Measurements from ENCODE around the gene DUSP10. TPM values are rescaled to one million over a fixed set of nuclear protein-coding genes. Genes with fewer than 3 reads are reported as not detected.
A peak's percentile ranks its signal among the peaks of the same experiment; 100 is the strongest.

DUSP10 gene
- total RNA-seq, 1 donor from 2014 or later, result 19.6 TPM

DNA sequence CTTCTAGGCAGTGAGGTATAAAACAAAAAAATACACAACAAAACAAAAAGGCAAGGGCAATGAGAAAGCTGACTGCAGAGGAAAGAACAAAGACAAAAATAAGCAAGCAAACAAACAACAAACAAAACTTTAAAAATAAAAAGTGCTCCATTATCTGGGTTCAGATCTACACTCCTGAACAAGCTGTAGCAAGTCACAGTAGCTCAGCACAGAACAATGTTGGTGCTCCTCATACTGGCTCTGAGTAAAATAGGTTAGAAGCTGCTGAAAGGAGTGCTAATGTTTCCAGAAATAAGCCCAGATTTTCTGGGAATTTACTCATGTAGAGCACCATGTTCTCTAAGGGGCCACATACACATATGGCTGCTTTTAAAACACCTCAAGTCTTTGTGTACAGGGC lies 16.6 kb upstream of the DUSP10 start:
- no peaks in the 10 kb centered on the region for H3K27me3 Mint-ChIP-seq
- peaks cover 5% of the 10 kb centered on the region for H3K9me3 Mint-ChIP-seq
- no peak overlapping the region for H3K4me3 Mint-ChIP-seq
- DNase-seq (ENCODE audit: extremely low spot score, unreplicated experiment), result no peak
- TF ChIP-seq, protein P1, sequence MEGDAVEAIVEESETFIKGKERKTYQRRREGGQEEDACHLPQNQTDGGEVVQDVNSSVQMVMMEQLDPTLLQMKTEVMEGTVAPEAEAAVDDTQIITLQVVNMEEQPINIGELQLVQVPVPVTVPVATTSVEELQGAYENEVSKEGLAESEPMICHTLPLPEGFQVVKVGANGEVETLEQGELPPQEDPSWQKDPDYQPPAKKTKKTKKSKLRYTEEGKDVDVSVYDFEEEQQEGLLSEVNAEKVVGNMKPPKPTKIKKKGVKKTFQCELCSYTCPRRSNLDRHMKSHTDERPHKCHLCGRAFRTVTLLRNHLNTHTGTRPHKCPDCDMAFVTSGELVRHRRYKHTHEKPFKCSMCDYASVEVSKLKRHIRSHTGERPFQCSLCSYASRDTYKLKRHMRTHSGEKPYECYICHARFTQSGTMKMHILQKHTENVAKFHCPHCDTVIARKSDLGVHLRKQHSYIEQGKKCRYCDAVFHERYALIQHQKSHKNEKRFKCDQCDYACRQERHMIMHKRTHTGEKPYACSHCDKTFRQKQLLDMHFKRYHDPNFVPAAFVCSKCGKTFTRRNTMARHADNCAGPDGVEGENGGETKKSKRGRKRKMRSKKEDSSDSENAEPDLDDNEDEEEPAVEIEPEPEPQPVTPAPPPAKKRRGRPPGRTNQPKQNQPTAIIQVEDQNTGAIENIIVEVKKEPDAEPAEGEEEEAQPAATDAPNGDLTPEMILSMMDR (conservative IDR thresholded peaks at IDR 0.05), result no peak
- H3K4me1 Mint-ChIP-seq (ENCODE audit: unreplicated experiment), result peaks cover 12% of the 10 kb centered on the region
- no peak overlapping the region for H3K27ac Mint-ChIP-seq
- no peaks in the 10 kb centered on the region for H3K36me3 Mint-ChIP-seq

- Mint-ChIP-seq H3K4me3 (no peak overlapping the region), H3K36me3 (no peaks in the 10 kb centered on the region), H3K27ac (no peak overlapping the region), H3K9me3 (peaks cover 5% of the 10 kb centered on the region), H3K27me3 (no peaks in the 10 kb centered on the region), H3K4me1 (ENCODE audit: unreplicated experiment) (peaks cover 12% of the 10 kb centered on the region)
- DNase-seq (ENCODE audit: extremely low spot score, unreplicated experiment), result no peak
- TF ChIP-seq, protein P1 (conservative IDR thresholded peaks at IDR 0.05), result no peak
Observed at GRCh38 chr1:221756830-221757551, 15.1 kb upstream of the DUSP10 start.

DNA sequence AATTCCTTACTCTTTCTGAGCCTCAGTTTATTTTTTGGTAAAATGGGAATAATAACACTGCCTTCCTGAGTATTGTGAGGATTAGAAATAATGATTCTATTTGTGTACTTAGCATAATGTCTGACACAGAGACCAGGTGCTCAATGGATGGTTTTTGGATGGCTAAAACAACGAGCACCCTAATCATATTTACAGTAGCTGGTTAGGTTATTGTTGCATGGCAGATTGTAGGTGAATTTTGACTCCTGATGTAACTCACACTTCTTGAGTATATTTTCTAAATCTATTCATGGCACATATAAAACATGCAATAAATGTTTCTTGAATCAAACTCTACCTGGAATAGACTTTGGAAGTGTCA lies 11.9 kb upstream of the DUSP10 start:
- H3K27me3 Mint-ChIP-seq, result no peaks in the 10 kb centered on the region

GRCh38 chr1:221751226-221751887 lies 9.5 kb upstream of the DUSP10 start:
- peaks cover 11% of the 10 kb centered on the region for H3K9me3 Mint-ChIP-seq
- H3K4me1 Mint-ChIP-seq (ENCODE audit: unreplicated experiment), result peaks cover 18% of the 10 kb centered on the region
- no peak overlapping the region for H3K4me3 Mint-ChIP-seq

More for the DNA sequence above, 11.9 kb upstream of the DUSP10 start:
- TF ChIP-seq, protein P1 (conservative IDR thresholded peaks at IDR 0.05), result no peak
- Mint-ChIP-seq H3K27ac (peak overlapping the region; percentile 89), H3K36me3 (no peaks in the 10 kb centered on the region), H3K9me3 (peaks cover 11% of the 10 kb centered on the region), H3K4me1 (ENCODE audit: unreplicated experiment) (peaks cover 9% of the 10 kb centered on the region), H3K4me3 (no peak overlapping the region)
- no peak for DNase-seq (ENCODE audit: extremely low spot score, unreplicated experiment)

GRCh38 chr1:221748981-221749380 lies 7.1 kb upstream of the DUSP10 start:
- TF ChIP-seq, protein P1 (conservative IDR thresholded peaks at IDR 0.05), result no peak

More at GRCh38 chr1:221751226-221751887, 9.5 kb upstream of the DUSP10 start:
- DNase-seq (ENCODE audit: extremely low spot score, unreplicated experiment), result no peak
- TF ChIP-seq, protein P1 (conservative IDR thresholded peaks at IDR 0.05), result no peak
- Mint-ChIP-seq H3K27ac (no peak overlapping the region), H3K36me3 (no peaks in the 10 kb centered on the region), H3K27me3 (no peaks in the 10 kb centered on the region)

More at GRCh38 chr1:221748981-221749380, 7.1 kb upstream of the DUSP10 start:
- no peak for DNase-seq (ENCODE audit: extremely low spot score, unreplicated experiment)
- no peak overlapping the region for H3K4me3 Mint-ChIP-seq
- no peak overlapping the region for H3K27ac Mint-ChIP-seq
- H3K4me1 Mint-ChIP-seq (ENCODE audit: unreplicated experiment), result peaks cover 15% of the 10 kb centered on the region
- no peaks in the 10 kb centered on the region for H3K36me3 Mint-ChIP-seq
- peaks cover 6% of the 10 kb centered on the region for H3K9me3 Mint-ChIP-seq
- no peaks in the 10 kb centered on the region for H3K27me3 Mint-ChIP-seq

Measured in type B pancreatic cell (in vitro differentiated cells).